NCI-H526 treated with DMSO at 0.1 percent for 48 hours (cell line): ENCODE data around the gene GOLGA6L10.
"Not testable (repeated sequence)": the region's sequence is repeated elsewhere in the genome, so short reads cannot be mapped to it uniquely, and the experiment has no call there.

ENCODE experiments used
- DNase-seq: peaks from one replicate; lab custom pipeline; 2025; lab: John Stamatoyannopoulos, UW

GOLGA6L10 gene

GRCh38 chr15:82342632-82343374, 6.5 kb downstream of the GOLGA6L10 start:
- DNase-seq, result not testable (repeated sequence)

DNA sequence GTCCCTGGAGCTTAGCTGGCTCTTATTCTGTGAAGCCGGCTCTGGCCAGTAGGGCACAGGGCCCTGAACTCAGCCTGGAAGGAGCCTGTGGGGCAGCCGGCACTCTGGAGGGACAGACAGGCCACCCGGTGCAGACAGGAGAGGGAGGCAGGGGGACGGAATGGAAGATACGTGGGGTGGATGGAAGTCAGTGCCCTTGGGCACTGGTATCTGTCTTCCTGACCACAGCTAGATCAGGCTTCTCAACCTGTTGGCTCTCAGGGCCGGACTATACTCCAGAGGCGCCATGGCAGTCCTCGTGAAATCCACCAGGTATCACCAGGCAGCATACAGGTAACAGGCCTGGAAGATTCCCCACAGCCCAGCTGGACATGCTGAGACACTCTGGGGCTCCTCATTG, 10.7 kb downstream of the GOLGA6L10 start:
- DNase-seq, result not testable (repeated sequence)

DNA sequence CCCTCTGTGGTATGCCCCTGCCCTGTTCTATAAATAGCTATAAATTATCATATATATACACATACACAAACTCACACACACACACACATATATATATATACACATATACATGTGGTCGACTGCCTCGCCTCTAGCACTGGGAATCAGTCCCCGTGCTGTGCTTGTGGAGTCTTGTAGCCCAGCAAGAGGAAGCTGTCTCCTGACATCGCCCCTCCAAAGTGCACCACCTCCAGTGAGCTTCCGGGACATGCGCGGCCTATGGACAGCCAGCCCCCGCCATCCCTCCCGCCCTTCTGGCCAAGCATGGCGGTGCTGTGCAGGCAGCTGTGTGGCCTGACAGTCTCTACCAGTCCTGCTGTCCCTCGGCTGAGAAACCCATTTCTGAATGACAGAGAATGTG, 11.2 kb downstream of the GOLGA6L10 start:
- not testable (repeated sequence) for DNase-seq

- DNase-seq, result not testable (repeated sequence)
These were observed 12.2 kb downstream of the GOLGA6L10 start for GRCh38 chr15:82337051-82337450.

DNA sequence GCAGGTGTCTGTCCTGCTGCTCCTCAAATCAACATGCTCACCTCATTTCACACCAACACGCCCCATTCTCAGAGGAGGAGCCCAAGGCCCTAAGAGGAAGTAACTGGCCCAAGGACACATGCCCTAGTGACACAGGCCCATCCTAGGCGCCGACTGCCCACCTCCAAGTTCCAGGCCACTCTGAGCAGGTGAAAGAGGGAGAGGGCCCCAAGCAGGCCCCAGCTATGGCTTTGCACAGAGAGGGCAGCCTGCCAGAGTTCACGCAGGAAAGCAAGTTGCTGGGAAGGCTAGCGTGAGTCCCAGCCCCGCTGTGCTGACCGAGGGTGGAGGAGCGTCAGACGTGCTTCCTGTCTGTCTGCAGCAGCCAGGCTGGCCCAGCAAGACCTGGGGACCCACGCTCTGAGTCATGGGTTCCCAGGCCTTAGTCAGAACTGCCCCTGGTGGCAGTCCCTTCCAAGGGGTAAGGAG, 13.1 kb downstream of the GOLGA6L10 start:
- DNase-seq, result not testable (repeated sequence)

- not testable (repeated sequence) for DNase-seq
These were observed 14.3 kb downstream of the GOLGA6L10 start for GRCh38 chr15:82335006-82335405.

DNA sequence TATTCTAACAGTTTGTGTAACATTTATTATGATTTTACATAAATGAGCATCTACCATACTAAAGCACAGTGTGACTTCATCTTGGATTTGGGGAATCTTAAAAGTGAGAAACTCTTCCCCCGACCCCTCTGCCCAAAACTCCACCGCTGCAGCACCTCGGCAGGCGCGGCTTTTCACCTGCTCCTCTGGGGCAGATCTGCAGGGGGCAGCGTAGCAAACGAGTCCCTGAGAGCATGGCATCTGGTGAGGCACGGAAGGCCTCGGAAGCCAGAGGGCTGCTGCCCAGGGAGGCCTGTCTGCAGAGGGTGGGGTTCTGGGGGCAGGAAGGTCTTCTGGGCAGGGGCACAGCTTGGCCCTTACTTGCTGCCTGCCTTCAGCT, 14.7 kb downstream of the GOLGA6L10 start:
- not testable (repeated sequence) for DNase-seq

DNA sequence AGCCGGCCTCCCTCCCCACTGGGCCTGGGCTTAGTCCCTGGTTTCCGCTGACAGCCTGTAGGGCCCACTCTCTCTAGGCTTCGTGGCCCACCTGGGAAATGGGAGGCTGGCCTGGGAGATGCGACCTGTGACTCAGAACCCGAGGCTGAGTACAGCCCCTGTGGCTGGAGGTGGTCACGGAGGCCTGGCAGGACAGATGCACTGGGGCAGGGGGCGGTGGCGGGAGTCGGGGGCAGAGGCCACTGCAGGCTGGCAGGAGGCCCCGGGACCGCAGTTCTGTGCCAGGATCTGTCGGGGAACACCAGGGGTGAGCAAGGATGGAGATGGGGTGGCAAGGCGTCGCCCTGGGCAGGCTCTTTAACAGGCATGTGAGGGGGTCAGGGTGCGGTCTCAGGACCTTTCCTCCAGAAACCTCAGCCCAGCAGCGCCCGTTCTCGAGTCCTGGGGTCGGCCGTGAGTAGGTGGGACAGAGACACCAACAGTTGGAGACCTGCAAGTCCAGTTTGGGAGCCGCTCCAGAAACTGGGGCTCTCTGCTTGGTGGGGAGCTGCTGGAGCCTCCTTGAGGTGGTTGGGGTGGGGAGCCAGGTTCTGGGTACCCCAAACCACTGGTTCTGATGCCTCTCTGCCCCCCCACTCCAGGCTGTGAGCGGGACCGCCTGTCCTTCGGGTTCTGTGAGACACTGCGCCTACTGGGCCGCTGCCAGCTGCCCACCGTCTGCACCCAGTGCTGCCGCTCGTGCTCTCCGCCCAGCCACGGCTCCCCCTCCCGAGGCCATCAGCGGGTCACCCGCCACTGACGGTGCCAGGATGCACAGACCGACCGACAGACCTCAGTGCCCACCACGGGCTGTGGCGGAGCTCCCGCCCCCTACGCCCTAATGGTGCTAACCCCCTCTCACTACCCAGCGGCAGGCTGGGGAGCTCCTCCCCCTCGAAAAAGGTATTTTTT, 15.4 kb downstream of the GOLGA6L10 start:
- DNase-seq, result not testable (repeated sequence)

- not testable (repeated sequence) for DNase-seq
These were observed 16.3 kb downstream of the GOLGA6L10 start for GRCh38 chr15:82332711-82333602.

- DNase-seq, result not testable (repeated sequence)
These were observed 17.5 kb downstream of the GOLGA6L10 start for GRCh38 chr15:82331576-82332304.

DNA sequence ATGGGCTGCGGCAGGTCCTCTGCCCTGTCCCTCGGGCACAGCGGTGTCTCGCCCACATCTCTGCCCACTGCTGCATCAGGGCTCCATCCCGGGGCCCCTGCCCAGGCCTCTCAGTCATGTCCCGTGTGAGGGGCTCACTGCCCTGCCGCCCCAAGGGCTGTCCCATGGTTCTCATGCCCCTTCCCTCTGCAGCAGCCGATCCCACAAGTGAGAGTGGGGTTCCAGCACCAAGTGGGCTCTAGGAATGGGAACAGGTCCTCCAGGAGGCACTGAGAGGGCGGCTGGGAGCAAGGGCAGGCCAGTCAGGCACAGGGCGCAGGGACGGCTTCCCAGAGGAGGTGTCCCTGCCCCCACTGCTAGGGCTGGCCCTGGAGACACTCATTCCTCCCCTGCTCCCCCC, 18.4 kb downstream of the GOLGA6L10 start:
- not testable (repeated sequence) for DNase-seq

DNA sequence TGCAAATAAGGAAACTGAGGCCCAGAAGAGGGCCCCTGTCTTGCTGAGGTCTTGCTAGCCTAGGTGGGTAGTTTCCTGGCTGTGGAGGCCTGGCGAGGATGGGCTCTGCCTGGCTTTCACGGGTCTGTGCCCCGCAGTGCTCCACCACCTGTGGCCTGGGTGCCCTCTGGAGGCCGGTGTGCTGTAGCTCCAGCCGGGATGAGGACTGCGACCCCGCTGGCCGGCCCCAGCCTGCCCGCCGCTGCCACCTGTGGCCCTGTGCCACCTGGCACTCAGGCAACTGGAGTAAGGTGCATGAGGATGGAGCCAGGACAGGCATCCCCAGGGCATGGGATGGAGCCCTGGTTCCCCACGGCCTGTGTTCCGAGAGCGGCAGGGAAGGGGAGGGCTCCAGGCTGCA, 20.2 kb downstream of the GOLGA6L10 start:
- DNase-seq, result not testable (repeated sequence)

GRCh38 chr15:82327372-82327771, 21.9 kb downstream of the GOLGA6L10 start:
- DNase-seq, result not testable (repeated sequence)

DNA sequence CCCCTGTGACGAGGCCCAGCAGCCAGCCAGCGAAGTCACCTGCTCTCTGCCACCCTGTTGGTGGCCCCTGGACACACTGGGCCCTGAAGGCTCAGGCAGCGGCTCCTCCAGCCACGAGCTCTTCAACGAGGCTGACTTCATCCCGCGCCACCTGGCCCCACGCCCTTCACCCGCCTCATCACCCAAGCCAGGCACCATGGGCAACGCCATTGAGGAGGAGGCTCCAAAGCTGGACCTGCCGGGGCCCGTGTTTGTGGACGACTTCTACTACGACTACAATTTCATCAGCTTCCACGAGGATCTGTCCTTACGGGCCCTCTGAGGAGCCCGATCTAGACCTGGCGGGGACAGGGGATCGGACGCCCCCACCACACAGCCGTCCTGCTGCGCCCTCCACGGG, 22.4 kb downstream of the GOLGA6L10 start:
- not testable (repeated sequence) for DNase-seq

DNA sequence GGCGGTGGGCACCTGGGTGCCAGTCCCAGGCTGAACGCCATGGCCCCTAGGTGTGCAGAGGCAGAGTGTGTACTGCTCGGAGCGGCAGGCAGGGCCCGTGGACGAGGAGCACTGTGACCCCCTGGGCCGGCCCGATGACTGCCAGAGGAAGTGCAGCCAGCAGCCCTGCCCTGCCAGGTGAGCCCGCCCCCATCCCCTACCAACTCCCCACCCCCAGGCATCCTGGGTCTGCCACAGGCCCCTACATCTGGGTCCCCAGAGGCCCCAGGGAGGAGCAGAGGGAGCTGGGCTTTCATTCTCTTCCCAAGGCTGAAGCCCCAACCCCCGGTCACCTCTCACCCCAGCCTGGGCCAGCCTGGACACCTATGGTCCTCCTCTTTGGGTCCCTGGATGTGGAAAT, 23.6 kb downstream of the GOLGA6L10 start:
- DNase-seq, result not testable (repeated sequence)

DNA sequence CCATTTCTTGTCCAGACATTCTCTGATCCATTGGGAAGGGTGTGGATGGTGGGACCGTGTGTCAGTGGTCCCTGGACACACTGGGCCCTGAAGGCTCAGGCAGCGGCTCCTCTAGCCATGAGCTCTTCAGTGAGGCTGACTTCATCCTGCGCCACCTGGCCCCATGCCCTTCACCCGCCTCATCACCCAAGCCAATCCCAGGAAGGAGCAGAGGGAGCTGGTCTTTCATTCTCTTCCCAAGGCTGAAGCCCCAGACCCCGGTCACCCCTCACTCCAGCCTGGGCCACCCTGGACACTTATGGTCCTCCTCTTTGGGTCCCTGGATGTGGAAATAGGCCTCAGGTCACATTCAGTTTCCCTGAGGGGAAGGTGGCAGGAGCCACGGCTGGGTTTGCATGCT, 24.4 kb downstream of the GOLGA6L10 start:
- not testable (repeated sequence) for DNase-seq

GRCh38 chr15:82322488-82322887, 26.8 kb downstream of the GOLGA6L10 start:
- not testable (repeated sequence) for DNase-seq

DNA sequence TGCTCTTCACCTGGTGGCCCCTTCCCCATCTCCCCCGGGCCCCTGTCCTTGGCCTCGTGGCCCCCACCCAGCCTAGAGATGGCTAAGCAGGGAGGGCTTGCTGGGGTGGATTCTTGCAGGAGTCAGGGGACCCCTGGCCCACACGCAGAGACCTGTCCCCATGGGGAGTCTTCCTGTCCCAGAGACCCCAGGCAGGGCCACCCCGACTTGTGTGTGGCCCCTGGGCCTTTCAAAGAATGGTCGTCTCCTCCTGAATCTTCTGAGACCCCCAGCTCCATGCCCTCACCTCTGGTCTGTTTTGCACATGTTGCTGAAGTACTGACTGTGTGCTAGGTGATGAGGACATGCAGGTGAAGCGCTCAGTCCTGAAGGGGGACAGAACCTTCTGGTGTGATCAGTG, 28.4 kb downstream of the GOLGA6L10 start:
- DNase-seq, result not testable (repeated sequence)

GRCh38 chr15:82319522-82320278, 29.6 kb downstream of the GOLGA6L10 start:
- DNase-seq, result not testable (repeated sequence)

GRCh38 chr15:82318281-82318680, 31.0 kb downstream of the GOLGA6L10 start:
- not testable (repeated sequence) for DNase-seq
